HG02981 (cell line): ENCODE results near the gene IL1RAPL1.

ENCODE experiments used
- ATAC-seq: cut with Tn5 transposase; IDR thresholded peaks from one replicate; pipeline ENCODE4 v1.9.1; 2021; ENCODE audit warnings: mild to moderate bottlenecking, moderate library complexity; ENCODE audit not compliant: unreplicated experiment

Gene IL1RAPL1

DNA sequence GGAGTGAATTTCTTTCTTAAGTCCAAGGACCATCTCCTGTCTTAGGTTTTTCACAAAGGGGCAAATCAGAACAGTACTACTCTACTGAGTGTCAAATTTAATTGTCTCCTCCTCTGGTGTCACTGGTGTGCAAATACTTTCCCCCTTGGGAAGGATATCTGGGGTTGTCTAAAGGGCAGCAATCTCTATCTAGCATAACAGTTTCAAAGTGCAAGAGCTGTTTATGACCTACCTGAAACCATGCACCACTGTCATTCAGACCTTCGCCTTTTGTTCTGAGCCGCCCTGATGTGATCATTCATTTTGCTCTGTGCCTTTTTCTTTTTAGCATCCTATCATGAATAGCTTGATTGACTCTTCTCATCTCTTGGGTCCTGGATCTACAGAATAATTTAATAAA, 39.3 kb downstream of the IL1RAPL1 start:
- no peak for ATAC-seq

DNA sequence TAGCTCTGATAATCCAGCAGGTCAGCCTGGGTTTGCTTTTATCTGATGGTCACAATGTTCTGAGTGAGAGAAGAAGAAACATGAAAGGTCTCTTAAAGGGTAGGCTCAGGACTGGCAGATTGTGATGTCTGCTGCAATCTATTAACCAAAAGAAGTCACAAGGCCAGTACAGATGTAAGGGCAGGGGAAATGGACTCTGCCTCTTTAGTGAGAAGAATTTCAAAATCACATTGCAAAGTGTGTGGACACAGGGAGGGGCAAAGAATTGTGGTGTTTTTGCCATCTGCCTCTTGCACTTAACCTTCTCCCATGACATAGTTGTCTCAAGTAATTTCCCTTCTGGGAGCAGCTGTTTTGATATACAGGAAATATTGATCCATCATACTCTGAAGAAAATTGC, 40.9 kb downstream of the IL1RAPL1 start:
- no peak for ATAC-seq

DNA sequence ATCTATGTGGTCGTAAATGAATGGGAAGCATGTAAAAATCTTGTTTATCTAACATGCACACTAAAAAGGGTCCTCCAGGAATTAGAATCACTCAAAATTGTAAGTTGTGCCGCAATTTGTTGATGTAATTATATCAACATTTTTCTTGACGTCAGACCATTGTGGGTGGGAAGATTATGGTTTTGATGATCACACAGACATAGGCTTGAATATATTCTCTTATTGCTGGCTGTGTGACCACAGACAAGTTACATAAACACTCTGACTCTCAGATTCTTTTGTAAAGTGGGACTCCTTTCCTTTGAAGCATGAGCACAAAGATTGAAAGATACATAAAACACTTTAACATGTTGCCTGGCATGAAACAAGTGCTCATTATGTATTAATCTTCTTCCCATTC, 51.5 kb downstream of the IL1RAPL1 start:
- no peak for ATAC-seq

DNA sequence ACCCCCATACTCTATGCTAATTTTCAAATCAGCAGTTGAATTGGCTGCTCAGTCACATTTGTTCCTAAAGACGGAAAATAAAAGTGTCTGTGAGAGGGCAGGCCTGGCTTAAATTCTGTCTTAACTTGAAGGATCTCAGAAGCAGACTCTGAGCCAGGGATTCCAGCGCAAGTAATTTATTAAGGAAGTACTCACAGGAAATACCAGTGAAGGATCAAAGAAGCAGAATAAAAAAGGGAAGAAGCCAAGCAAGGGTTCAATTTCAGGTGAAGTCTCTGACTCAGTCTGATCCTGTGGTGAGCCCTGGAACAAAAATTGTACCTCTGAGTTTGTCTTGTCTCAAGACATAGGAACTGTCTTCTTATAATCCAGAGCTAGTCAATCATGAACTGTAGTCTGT, 52.2 kb downstream of the IL1RAPL1 start:
- ATAC-seq, result no peak

DNA sequence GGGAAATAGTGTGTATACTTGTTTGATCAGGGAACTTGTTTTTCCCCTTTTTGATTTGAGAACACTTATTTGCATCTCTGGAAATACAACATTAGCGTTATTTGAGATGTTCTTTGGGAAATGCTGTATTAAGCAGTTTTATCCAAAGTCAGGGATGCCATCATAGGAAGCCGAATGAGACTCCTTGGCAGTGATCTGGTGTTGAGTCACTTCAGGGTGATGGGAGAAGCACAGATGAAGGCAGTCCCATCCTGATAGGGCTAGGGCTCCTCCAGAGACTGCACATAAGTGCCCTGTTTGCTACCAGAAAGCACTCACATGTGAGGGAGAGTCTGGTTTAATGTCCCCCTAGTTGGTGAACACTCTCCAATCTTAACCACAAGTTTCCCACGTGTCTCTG, 62.3 kb downstream of the IL1RAPL1 start:
- ATAC-seq, result no peak

DNA sequence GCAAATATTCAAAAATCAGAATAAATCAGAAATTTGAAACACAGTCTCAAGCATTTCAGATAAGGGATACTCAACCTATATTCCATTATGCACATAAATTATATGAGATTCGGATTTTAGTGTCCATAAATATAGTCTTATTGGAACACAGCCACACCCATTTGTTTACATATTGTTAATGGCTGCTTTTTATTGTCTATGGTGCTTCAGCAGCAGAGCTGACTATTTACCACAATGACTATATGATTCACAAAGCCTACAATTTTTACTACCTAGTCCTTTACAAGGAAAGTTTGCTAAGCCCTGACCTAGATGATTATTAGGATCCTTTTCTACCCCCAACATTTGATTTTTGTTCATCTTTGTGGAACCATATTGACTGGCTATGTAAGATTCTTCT, 63.9 kb downstream of the IL1RAPL1 start:
- no peak for ATAC-seq

DNA sequence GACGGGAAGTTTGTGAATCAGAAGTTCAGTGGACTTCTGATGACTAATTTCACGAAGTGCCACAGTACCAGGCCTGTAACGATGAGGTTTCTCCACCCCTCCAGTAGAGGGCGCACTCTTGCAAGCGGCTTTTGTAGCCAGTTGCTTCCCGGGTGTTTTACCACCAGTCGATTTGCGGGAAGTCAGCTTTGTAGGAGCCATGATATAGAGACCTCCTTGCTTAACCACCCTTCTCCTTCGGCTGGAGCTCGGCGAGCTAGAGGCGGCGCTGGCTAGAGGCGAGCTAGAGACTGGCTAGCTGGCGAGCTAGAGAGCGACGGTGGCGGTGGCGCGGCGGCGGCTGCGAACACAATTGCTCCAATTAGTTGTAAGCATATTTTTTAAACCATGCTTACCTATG, 72.0 kb downstream of the IL1RAPL1 start:
- no peak for ATAC-seq

DNA sequence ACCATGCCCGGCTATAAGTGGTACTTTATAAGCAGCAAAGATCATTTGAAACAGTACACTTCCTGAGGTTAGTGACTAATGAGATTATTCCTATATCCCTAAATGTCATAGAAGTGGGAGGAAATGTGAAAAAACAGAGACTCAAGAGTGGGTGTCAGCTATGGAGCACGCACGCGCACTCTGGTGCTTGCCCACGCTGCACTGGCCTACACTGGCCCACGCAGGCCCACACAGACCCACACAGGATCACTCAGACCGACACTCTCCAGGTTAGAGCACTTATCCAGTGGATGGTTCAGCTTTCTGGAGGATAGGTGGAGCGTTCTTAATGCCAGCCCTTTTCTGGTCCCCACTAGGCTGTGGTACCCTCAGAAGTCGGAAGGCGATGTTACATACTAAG, 78.5 kb downstream of the IL1RAPL1 start:
- no peak for ATAC-seq

DNA sequence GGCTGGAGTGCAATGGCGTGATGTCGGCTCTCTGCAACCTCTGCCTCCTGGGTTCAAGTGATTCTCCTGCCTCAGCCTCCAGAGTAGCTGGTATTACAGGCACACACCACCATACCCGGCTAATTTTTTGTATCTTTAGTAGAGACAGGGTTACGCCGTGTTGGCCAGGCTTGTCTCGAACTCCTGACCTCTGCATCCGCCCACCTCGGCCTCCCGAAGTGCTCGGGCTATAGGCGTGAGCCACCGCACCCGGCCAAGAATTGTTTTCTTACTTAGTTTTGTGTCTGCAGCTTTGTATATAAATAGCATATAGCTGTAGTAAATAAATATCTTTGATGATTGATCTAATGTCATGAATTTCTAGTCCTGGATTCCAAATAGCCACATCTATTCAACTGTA, 81.1 kb downstream of the IL1RAPL1 start:
- ATAC-seq, result no peak

DNA sequence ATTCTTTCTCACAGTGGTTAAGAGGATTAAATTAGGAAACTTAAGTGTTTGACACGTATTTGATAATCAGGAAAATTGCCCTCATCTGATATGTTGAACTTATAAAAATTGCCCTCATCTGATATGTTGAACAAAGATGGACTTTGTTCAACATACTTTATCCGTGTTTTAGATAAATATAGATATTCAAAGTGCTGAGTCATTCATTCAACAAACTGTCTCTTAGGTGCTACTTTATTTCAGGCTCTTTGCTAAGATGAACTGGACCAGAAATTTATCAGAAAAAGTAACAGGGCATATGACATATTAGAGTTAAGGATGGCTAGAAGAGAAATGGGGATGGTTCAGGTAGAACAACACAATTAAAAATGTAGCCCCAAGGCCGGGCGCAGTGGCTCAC, 81.7 kb downstream of the IL1RAPL1 start:
- ATAC-seq, result no peak

DNA sequence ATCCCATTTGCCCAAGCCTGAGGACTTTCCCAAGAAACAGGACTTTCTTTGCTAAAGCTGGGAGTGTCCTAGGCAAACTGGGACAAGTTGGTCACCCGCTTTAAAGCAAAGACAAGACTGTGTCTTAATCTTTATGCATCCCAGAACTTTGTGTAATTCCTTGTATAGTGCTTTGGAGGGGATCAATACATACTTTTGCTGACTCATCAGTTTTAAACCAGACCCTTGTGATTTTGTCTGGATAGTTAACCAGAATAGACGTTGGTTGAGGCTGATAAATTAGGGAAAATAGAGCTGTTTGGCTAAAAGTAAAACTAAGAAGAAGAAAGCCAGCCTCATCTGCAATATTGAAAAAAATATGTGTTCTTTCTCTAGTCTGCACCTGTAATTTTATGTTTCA, 82.8 kb downstream of the IL1RAPL1 start:
- no peak for ATAC-seq

DNA sequence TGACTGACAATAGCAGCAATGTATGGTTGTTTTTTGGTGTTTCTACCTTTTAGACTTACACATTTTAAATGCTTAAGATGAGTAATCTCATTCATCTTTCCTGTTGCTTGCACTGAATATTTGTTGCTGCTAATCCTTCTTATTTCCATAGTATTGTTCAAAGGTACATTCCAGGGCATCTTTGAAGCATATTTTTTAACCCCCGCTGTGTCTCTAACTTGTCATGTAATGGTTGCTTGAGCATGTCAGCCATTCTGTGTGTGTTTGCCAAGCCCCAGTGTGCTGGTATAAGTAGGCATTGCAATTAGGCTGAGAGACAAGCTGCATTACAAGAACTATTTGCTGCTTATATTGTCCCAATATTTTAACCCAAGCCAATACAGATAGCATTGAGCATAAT, 87.9 kb downstream of the IL1RAPL1 start:
- ATAC-seq, result no peak

DNA sequence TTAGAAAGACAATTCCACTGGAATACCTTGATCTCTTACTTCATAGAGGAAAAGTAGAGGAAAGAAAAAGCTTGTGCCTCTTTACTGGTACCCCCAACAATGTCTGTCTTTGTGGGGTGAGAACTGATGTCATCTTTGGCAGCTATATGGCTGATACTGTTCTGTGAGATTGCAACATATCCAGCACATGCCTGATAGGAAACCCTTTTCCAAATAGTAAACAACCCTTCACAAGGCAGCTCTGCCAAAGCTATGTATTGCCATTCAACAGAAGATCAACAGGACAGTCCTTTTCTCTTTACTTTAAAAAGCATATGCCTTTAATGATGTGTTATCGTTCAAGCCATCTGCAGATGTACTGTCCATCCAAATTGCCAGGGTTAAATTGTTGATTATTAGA, 105.9 kb downstream of the IL1RAPL1 start:
- no peak for ATAC-seq

DNA sequence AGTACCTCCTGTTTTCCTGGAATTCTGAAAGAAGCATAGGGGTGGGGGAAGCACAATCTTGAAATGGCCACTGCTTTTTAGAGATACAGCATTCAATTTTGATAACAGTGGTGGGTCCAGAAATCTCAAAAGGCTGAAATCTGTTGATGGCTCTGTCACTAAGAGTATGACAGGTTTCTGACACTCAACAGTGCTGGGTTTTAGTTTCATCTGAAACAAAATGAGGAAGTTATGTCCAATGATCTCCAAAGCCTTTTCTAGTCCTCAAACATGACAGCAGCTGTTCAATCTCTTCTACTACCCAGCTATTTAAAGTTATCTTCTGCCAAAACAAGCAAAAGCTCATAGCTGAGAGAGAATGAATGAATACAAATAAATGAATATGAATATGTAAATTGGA, 110.5 kb downstream of the IL1RAPL1 start:
- no peak for ATAC-seq

DNA sequence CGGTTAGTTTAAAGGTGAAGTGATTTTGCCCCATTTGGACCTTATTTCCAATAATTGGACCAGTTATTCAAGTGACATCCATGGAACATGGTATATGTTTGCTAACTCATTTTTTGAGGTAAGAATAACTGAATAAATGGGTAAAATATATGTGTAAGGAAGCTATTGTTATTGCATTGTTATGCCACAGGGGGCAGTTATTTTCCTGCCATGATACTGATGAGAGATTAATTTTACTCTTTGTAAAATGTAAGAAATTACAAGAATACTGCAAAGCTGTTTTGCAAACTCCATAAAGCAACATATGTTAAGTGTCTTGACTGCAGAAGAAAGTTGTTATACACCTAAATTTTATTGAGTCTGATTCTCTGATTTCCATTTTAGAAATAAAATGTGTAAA, 114.0 kb downstream of the IL1RAPL1 start:
- ATAC-seq, result no peak

DNA sequence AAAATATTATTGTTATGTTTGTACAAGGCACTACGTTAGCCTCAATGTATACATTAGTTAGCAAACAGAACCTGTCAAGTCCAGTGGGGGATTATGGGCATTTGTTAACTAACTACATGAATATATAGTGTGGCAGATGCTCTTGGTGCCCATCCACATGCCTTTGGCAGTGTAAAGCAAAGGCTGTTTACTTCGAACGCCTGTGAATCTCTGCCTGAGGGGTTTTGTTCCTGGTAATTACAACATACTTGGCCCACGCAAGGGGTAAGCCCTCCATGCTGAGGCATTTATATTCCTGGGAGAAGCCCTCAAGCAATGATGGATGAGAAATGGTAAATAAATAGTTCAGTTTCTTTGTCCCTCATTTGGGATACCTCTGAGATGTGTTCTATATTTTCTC, 119.7 kb downstream of the IL1RAPL1 start:
- ATAC-seq, result no peak

DNA sequence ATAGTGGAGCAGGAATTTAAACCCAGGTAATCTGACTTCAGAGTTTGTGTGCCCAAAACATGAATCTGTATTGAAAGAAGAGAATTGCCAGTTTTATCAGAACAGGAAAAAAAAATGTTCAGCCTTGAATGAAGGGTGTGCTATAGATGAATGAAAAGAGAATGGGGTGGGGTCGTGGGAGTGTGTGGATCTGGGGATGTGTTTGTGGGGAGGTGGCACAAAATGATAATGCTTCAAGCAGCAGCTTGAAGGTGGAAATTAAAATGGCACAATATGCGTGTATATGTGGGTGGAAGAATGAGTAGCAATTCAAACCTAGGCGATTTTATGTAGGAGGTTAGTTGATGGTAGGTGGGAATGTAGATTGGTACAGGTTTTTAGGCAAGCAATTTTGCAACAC, 122.2 kb downstream of the IL1RAPL1 start:
- ATAC-seq, result no peak

DNA sequence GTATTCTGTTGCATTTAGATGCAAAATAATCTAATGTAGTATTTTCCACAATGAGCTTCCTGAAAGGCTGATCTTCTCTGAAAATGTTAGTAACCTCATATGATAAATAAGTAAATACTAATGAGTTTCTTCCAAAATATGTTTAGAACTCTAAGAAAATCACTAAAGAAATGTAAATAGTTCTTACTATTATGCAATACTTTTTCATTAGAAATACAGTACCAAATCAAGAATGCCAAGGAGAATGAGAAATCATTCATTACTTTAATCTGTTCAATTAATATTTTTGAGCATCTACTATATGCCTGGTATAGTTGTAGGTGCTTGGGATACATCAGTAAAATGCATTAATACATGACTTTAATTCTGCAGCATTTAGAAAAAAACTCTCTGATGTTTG, 130.6 kb downstream of the IL1RAPL1 start:
- ATAC-seq, result no peak

DNA sequence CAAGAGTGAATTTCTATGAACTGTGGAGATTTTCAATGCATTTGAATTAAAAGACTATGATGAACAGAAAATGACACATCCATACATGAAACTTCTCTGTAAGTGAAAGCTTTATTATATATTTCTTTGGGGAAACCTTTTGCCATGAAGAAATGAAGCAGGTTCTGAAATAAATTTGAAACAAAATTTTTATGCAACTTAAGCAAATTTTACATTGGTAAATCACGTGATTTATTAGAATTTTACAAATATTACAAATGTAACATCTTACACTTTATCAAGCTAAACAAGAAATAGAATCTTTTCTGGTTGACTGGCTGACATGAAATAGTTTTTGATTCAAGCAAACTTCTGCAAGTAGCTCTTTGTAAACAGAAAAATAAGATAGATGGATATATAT, 131.2 kb downstream of the IL1RAPL1 start:
- no peak for ATAC-seq

DNA sequence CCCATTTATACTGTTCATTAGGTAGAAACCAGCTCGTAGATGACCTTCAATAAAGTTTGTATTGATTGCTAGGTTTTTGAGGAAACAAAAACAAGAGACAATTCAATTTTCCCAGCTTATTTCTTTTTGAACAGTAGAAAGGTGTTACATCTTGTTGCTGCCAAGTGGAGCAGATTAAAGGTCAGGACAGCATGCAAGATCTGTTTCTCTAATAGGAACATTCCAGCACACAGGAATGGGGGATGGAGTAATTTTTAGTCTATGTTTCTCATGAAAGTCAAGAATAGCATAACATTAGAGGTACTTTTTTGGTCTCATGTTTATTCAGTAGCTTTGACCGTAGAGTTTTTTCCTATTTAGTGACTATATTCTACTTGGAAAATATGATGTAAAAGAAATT, 132.4 kb downstream of the IL1RAPL1 start:
- ATAC-seq, result no peak

DNA sequence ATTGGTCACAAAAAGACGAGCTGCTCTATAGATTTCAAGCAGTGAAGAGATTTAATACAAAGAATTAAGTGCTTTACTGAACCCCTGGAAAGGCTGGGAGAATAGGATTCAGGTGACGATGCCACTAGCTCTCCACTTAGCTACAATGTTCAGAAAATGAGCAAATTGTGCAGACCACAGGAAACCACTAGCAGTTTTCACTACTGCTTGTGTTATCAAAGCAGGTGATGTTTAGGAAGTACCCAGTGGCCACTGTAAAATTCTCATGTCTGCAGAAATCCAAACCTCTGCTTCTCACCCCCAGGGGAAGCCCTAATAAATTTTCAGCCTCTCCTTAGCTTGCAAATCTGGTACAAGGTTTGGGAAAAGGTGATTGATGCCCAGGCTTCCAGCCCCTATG, 165.1 kb downstream of the IL1RAPL1 start:
- no peak for ATAC-seq

DNA sequence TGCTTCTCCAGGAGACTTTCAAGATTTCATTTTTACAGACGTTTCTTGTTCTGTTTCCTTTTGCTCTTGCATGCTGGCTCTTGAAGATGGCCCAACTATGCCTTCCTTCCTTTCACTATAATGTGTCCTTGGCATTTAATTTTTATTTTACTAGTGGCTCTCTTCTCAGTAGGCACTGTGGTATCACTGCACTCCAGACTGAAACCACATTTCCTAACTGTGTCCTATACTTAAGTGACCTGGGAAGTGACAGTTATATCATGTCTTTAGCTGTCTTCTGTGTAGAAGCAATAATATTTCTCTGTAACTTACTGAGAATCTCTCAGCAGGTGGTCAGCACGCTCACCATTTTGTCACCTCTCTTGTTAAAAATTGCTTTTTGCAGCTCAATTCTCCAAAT, 168.9 kb downstream of the IL1RAPL1 start:
- no peak for ATAC-seq

DNA sequence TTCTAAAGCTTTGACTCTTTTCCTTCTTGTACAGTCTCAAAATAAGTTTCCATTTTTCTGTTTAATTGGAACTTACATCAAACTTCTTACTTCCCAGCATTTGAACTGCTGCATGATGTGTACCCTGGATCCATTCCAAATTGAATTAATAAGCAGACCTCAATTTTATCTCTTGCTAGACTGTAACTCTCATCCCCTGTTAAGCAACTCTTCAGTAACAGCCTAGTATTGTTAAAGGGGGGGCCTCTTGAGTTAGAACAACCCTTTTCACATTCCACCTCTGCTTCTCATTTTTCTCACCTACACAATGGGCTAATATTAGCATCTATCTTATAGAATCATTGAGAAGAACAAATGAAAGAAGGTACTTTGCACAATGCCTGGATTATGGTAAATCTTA, 169.4 kb downstream of the IL1RAPL1 start:
- no peak for ATAC-seq

DNA sequence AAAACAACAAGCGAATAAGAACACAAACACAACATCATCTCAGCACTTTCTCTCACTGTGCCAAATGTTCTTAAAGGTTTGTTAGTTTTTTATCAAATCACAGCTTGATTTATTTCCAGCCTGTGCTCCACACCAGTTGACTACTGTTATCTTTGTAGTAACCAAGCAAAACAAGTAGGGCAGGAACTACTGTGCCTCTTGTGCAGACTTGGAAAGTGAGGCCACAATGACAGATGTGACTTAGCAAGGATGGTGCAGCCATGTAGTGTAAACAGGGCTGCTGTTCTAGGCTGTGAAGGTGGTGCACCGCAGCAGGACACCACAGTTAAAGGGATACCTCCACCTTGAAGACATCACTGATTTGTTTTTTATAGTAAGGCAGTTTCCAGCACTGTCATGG, 170.0 kb downstream of the IL1RAPL1 start:
- no peak for ATAC-seq
